ENCODE results near the gene GADL1. TPM values are rescaled to one million over a fixed set of nuclear protein-coding genes. Genes with fewer than 3 reads are reported as not detected.

The GADL1 gene
- total RNA-seq, 1 donor from 2014 or later, result not detected

DNA sequence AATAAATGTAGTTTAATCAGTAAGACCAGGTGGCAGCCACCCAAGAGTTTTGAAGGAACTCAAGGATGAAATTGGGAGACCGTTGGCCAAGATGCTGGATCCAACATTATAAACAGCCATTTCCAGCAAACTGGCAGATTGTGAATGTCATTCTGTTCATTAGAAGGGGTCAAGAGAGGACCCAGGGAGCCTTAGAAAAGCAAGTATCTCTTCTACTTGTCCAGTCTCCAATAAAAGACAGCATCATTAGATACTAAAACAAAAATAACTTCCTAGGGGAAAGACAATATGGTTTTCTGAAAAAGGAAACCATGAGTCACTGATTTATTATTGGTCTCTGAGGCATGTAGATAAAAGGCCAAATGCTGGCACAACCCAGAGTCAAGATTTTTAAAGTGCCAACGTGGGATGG, 67.9 kb downstream of the GADL1 start:
- no peak overlapping the region for H3K27ac ChIP-seq
- no peaks in the 10 kb centered on the region for H3K36me3 ChIP-seq
- H3K4me3 ChIP-seq, result no peak overlapping the region
- no peaks in the 10 kb centered on the region for H3K27me3 ChIP-seq
- intact Hi-C loops (cut with DNase I), result no loop called here
- no peak for TF ChIP-seq CTCF (IDR thresholded peaks at IDR 0.05)
- no peaks in the 10 kb centered on the region for H3K4me1 ChIP-seq
- ATAC-seq, result no peak
- no peak for DNase-seq
- H3K9me3 ChIP-seq, result no peaks in the 10 kb centered on the region

DNA sequence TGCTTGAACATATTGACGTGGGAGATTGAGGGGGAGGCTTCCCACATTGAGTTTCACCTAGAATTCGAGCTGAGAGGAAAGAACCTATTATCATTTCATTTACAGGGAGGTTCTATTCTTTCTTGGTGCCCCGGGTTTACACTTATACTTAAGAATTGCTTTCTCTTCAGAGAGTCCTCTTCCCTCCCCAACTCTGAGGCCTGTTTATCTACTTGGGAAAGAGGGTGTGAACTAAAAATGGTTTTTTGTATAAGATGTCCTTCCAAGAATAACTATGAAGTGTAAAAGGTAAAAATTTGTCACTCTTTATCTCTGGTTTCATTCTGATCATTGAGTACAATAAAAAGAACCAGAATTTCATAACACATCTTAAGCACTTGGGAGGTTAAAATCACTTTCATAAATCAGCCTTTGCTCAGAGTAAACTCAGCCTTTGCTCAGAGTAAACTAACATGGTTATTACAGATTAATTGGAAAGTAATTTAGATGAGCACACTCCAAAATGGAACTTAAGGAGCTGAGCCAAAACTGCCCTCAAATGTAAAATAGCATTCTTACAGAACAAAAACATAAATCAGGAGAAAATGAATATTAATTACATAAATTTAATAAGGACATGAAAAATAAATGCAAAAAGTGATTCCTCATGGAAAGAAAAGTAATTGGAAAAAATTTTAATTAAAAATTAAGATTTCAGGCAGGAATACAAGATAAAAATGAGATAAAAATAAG, 75.2 kb downstream of the GADL1 start:
- DNase-seq (no peak), ATAC-seq (no peak)
- Histone ChIP-seq H3K27me3 (no peaks in the 10 kb centered on the region), H3K27ac (no peak overlapping the region), H3K36me3 (no peaks in the 10 kb centered on the region), H3K4me1 (no peaks in the 10 kb centered on the region), H3K9me3 (no peaks in the 10 kb centered on the region), H3K4me3 (no peak overlapping the region)
- intact Hi-C loops (cut with DNase I), result no loop called here
- TF ChIP-seq CTCF (IDR thresholded peaks at IDR 0.05), result no peak

DNA sequence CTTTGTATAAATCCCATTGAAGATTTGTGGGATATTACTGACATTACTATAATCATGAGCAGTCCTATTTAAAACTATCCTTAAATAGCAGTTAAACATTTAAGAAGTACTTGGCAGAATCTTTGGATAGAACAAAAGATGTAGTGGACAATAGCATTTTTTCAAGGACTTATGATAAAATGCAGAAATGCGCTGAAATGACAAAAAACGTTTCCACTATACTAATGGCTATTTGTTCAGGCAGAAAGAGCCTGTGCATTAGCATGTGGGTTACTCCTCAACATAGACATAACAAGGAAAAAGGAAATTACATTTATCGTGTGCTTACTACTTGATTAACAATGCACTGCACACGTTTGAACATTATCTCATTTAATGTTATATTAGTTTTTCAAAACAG, 80.7 kb downstream of the GADL1 start:
- H3K27me3 ChIP-seq, result no peaks in the 10 kb centered on the region
- intact Hi-C loops (cut with DNase I), result no loop called here
- TF ChIP-seq CTCF (IDR thresholded peaks at IDR 0.05), result no peak
- no peaks in the 10 kb centered on the region for H3K9me3 ChIP-seq
- no peak overlapping the region for H3K4me3 ChIP-seq
- H3K27ac ChIP-seq, result no peak overlapping the region
- H3K4me1 ChIP-seq, result no peaks in the 10 kb centered on the region
- no peaks in the 10 kb centered on the region for H3K36me3 ChIP-seq
- DNase-seq, result no peak
- ATAC-seq, result no peak

DNA sequence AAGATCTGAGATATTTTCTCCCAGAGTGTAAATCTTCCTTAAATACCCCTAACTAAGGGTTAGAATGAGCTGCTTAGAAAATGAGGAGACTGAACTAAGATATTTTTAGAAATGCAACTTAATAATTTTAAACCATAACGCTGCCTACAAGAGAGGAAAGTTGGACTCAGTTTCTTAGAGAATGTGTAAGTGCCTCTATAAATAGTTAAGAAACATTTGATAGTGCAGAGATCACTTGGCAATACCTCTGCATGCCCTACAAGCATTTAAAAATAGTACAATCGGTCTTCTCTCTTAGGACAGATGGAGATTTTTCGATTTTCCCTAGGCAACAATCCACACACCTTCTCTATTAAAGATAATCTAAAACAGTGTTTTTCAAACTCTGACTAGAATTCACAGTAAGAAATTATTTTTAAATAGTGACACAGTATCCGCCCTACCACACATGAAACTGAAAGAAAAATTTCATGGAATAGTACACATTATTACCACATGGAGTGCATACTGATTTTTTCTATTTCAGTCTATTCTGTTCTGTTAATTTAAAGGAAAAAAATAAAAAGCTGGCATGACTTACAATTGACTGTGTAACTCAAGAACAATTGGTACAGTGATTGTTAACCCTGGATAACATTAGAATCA, 83.2 kb downstream of the GADL1 start:
- DNase-seq, result no peak
- H3K4me1 ChIP-seq, result no peaks in the 10 kb centered on the region
- H3K9me3 ChIP-seq, result no peaks in the 10 kb centered on the region
- no peak for ATAC-seq
- H3K4me3 ChIP-seq, result peak overlapping the region; percentile 20
- no peaks in the 10 kb centered on the region for H3K27me3 ChIP-seq
- no peak overlapping the region for H3K27ac ChIP-seq
- no peak for TF ChIP-seq CTCF (IDR thresholded peaks at IDR 0.05)
- no peaks in the 10 kb centered on the region for H3K36me3 ChIP-seq
- intact Hi-C loops (cut with DNase I), result no loop called here

DNA sequence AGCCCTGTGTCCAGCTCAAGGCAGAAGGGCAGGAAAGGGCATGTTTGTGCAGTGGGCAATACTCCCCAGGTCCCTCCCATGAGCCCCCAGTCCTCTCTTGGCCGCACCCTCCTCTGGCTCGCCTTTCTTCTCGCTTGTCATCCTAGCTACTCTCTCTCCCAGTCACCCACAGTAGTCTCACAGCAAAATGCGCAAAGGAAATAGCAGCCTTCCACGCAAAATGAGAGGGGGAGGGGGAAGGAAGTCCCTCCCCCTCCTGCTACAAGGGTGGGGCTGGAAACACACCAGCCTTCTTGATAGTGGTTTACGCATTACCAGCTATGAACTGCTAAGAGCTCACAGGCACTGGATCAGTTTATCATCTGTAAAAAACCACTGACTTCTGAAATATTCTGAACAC, 83.8 kb downstream of the GADL1 start:
- Histone ChIP-seq H3K27ac (no peak overlapping the region), H3K4me1 (no peaks in the 10 kb centered on the region), H3K9me3 (no peaks in the 10 kb centered on the region), H3K27me3 (no peaks in the 10 kb centered on the region), H3K4me3 (peak overlapping the region; percentile 20), H3K36me3 (no peaks in the 10 kb centered on the region)
- intact Hi-C loops (cut with DNase I), result no loop called here
- peak; percentile 35 for ATAC-seq
- DNase-seq, result no peak
- TF ChIP-seq CTCF (IDR thresholded peaks at IDR 0.05), result no peak
